CD4-positive, alpha-beta T cell treated with Interleukin-15 for 4 hours (primary cell): Measurements from ENCODE around the gene CEP112.

Experiments
- DNase-seq: peaks from one replicate; pipeline ENCODE4 v3.0.0-alpha.2; 2020; ENCODE audit warnings: low spot score

CEP112 gene

DNA sequence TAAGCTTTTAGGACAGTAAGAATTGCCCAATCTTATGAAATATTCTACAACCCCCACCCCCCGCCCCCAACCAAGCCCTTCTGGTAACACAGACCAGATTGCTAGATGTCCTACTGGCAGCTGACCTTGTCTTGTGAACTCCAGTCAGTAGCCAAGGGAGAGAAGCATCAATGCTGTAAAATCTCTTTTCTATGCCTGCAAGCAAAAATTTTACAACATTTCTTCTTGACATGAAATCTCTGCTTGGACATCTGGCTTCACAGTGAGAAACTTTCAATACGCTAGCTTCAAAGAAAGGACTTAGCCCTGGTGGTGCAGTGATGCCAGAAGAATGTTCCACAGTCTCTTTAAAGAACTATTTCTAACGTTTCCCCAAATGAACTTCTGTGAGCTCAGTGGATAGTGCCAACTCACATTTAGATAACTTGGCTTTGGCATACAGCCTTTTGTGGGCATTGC lies 461.2 kb downstream of the CEP112 start:
- DNase-seq: no peak

DNA sequence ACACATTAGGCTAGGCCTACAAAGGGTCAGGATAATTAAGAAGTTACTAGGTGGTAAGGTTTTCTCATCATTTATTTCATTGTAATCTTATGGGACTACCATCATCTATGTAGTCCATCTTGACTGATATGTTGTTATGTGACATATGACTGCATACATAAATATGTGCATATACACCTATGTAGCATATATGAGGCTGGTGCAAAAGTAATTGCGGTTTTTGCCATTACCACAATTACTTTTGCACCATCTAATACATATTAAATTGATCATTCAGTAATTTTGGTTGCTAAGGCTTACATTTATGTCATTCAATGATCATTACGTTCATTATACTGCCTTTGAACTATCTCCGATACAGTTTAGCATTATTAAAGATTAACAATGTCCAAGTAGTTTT lies 462.7 kb downstream of the CEP112 start:
- no peak for DNase-seq

DNA sequence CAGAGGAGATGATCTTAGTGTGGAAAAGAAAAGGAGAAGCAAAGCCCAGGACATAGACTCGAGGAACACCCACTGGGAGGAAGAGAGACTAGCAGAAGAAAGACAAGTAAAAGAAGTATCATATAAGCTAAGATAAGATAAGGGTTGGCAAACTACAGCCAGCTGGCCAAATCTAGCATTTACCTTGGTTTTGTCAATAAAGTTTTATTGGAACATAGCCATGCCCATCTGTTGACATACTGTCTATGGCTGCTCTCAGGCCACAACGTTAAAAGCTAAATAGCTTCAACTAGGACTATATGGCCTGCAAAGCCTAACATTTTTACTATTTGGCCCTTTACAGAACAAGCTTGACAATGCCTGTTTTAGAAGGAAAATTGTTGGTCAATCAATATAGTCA lies 464.1 kb downstream of the CEP112 start:
- no peak for DNase-seq

DNA sequence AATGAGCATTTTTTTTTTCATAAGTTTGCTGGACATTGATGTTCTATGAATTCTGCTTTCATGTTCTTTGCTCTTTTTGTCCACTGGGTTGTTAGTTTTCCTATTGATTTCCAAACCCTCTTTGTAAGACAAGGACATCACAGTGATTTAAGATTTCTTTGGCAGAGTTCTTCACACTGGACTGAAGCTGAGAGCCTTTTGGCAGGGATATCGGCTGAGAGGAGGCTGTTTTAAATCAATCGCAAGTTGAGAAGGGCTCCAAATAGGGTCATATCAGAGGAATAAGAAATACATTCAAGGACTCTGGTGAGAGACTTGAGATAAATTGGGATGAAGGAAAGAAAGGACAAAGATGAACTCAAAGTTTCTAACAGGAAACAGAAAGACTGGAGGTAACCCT lies 464.7 kb downstream of the CEP112 start:
- DNase-seq: no peak

DNA sequence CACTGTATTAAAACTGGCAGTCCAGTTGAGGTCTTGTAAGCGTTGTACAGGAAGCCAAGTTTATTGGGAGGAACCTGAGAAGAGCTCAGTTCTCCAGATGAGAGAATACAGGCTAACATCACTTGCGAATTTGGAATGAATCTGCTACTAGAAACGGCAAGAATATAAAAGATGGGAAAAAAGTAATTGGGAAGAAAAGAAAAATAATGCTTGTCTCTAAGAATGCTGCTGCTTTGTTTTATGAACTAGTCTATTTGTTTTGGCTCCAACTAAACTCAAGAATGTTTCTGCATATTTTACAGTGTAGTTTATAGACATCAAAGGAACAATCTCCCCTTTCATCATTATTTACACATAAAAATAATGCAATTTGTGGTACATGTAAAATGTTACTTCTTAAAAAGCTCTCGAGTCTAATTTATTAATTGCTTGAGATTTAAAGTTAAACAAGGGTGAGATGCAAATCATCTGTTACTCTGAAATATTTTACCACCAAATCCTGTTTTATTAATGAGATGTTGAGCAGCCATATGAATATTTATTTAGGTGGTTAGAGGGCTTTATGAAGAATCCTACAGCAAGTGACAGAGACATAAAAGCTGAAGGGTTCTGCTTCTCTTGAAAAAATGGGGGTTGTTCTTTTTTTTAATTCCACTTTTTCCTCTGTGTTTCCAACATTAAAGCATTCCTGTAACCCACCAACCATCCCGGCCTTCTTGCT lies 468.3 kb downstream of the CEP112 start:
- DNase-seq: no peak

DNA sequence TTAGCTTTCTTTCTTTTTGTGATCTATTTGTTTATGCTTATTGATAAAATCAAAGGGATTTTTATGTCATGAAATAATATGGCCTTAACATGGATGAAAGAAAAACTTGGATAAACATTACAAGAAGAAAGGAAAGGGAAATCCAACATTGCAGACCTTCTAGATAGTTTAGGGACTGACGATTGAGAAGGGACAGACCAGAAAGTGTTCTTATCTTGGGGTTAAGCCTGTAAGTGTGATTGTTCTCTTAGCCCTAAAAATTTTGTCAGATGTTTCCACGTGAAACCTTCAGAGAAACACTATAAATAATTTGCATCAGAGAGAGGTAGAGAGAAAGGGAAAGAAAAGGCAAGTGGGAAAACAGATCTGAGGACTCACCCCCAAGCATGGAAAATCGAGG lies 473.3 kb downstream of the CEP112 start:
- DNase-seq: no peak

DNA sequence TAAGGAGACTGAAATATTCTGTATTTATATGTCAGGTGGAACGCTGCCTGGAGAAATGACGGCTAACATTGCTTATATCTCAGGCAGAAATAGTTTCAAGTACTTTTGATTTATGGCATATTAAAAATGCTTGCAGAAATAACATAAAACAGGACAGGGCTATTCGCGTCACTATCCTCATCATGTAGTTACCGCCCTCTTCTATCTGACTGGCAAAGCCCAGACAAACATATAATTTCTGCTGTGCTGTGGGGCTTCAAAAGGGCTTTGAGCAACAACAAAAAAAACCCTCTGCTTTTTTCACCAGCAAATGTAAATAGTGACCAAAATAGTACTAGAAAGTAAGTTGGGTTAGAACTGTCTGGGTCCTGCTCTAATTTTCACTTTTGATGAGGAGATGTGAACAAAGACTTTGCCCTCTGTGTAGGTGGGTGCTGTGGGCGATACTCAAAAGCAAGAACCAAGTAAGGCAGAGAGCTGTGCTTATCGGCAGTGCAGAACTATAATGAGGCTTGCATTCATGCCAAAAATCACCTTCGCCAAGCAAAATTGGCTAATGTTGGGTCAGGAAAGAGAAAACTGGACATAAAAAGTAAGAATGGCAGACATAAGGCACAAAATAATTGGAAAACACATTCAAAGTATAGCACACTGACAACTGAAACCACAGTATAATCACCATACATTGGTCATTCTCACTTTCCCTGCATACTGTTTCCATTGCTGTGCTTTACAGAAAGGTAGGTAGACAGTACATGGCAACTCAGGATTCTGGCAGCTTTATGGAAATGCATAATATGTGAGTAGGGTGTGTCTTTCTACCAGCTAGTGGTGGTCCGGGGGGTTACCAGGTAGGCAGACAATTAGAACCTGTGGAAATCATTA lies 479.3 kb downstream of the CEP112 start:
- DNase-seq: no peak

DNA sequence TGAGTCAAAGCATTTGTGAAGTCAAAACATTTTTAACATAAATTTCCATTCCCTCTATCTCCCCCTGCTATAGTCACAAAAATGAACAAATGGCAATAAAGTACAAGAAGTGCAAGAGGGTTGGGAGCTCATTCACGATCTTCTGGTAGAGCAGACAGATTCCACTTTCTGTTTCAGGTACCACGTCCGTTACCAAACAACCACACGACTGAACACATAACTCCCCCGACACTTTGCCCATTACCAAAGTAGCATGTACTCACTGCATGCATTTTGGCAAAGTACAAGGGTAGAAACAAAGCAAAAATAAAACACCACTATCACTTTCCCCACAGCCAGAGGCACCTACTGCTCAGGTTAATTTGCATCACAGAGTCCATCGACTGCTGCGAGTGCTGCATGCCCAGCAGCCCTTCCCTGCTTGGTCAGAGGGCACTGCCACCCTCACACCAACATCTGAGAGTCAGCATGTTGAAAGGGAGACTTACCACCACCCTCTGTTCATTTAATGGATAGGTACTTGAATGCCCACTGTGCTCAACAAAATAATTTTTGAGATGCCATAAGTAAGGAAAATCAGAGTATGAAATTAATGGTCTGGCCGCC lies 480.2 kb downstream of the CEP112 start:
- no peak for DNase-seq

DNA sequence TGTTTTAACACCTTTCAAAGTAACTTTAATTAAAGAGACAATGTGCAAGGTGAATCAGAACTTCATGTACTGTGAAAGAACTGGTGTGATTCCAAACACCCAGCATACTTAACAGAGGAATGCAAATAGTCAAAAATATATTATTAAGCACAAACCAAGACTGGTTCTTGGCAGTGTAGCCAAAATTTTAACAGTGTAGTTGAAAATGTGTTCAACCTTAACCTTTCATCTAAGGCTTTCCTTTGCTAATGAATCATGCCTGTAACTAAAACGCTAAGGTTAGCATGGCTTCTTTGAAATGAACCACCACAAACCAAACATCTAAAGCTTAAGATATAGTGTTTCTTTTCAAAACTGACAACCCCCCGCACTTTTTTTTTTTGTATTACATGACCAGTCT lies 484.2 kb downstream of the CEP112 start:
- no peak for DNase-seq

DNA sequence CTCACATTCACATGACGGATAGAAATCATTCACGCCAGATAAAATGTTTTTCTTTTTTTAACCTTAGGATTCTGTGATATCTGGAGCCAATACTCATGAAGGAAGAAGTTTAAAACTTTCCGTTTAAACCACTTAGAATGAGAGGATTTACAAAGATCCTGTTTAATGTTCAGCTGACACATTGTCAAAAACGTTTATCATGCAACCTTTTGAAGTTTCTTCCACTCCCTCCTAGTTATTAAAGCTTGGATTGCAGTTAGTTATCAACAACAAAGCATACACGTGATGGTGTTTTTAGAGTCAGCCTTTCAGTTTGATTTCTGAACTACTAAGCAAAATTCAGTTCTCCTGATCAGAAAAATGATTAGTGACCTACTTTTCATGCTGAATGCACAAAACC lies 487.2 kb downstream of the CEP112 start:
- DNase-seq: no peak

DNA sequence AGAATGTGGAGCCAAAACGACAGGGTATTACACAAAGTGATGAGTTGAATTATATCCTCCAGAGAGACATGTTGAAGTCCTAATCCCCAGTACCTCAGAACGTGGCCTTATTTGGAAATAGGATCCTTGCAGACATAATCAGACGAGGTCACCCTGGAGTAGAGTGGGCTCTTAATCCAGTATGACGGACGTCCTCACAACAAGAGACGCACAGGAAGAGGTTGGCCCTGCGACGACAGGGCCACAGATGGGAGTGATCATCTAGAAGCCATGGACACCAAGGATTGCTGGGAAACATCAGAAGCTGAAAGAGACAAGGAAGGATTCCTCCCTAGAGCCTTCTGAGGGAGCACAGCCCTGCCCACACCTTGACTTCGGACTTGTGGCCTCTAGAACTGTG lies 488.0 kb downstream of the CEP112 start:
- DNase-seq: no peak

DNA sequence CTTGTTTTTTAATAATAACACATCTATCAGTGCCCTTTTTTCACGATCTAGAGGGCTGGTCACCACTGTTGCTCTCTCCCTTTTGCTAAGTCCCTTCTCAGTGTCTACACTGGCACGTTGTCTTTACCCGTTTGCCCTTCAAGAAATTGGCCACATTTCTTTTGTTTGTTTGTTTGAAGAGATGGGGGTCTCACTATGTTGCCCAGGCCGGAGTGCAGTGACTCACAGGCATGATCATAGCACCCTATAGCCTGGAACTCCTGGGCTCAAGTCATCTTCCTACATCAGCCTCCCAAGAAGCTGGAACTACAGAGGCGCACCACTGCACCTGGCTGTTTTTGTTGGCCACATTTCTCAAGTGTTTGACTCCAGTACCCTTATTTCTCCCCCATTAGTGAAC lies 492.5 kb downstream of the CEP112 start:
- no peak for DNase-seq

DNA sequence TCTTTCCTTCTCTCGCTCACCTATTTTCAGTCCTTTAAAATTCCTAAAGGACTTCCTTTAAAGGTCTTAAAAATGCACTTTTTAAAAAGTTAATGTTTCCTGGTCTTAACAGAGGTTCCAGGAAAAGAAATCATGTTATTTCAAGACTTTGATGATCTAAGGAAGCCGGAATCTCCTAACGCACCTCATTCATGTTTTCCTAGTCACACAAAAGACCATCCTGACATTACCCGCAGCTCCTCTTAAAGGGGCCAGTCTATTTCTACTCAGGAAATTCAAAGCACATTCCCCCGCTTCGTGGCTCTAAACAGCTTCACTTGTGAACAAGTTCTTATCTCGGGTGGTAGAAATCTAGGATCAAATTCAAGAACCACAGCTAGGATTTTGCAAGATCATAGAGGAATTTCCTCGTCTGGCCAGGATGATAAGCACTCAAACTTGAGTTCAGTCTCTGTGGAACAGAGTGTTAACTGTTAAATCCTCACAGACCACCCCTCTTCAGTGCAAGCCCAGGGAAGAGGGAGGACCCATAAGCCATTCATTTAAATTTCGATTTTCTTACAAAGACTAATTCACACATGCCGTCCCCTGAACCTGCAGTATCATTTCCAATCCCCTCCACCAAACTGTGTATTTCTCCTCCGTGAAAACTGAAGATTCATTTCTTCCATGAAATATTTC lies 493.4 kb downstream of the CEP112 start:
- DNase-seq: no peak

DNA sequence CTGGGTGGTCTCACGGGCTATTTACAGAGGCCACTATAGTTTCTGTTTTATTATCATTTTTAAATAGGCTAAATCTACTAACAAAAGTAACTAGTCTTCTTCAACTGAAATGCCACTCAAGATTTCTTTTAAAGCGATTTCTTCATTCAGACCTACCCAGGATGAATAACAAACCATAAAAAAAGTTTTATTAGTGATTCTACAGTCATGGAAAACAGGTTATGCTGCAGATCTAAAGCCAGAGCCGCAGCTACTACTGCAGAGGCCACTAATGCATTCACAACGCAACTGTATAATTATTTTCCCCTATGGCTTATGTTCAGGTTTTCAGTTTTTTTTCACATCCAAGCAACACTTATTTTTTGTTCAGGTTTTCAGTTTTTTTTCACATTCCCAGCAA lies 494.3 kb downstream of the CEP112 start:
- DNase-seq: no peak

DNA sequence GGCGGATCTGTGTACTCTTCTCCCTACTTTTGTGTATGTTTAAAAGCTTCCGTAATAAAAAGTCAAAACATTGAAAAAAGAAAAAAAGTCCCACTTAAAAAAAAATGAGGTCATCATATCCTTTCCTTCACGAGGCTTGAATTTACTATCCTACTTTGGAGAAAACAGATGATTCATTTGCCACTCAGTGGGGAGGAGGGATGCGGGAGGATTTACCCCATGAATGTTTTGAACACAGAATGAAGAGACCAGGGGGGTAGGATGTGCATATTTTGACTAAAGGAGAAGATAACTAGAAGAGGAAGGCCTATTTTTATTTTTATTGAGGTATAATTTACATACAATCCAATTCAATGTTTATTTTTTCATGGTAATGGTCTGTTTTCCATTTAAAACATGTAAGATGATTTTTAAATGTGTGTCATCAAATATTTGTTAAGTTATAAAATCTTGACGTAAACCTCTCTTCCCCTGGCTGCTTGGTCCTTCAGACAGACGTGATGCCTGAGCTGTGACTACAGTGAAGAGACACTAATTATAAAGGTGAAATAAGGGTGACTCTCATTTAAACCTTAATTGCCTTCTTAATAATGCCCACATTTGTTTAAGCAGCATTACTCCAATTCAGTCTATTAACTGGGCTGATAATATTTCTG lies 495.1 kb downstream of the CEP112 start:
- no peak for DNase-seq

DNA sequence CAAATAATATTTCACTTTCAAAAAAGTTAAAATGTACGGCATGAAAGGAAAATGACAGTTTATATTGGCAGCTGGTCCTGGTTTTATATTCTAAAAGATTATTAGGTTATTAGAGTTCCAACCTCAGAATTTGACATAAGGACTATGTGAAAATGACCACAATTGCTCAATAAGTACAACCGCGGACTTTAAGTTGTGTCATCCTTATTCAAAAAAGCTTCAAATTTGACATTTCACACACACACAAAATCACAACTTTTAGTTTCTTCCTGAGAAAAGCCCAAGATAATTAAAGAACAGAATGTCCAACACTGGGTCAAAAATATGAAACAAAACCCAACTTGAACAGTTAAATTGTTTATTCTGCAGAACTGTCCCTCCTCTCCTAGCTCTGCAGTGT lies 497.3 kb downstream of the CEP112 start:
- no peak for DNase-seq

DNA sequence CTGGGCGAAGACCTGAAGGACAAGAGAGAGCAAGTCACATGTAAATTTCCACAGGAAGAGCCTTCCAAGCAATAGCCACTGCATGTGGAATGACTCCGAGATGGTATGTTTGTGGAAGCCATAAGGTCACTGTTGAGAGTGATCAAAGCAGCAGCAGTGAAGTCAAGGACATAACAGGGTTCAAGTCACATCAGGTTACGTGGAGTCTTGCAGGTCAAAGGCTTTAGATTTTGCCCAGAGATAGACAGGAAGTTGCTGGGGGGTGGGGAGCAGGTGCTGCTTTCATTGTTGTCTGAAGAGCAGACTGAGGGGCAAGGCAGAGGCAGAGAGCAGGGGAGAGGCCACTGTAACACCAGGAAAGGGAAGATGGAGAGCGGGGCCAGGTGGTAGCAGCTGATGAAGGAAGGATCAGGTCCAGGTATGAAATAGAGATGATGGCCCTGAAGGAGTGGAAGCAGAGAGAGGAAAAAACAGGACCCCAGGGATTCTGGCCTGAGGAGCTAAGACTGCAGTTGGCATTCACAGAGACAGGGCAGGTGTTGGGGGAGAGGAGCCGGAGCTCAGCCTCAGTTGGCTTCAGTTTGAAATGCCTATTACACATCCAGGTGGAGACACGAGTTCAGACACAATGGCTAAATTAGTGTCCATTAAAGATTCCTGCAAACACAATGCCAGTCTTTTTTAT lies 501.2 kb downstream of the CEP112 start:
- no peak for DNase-seq

DNA sequence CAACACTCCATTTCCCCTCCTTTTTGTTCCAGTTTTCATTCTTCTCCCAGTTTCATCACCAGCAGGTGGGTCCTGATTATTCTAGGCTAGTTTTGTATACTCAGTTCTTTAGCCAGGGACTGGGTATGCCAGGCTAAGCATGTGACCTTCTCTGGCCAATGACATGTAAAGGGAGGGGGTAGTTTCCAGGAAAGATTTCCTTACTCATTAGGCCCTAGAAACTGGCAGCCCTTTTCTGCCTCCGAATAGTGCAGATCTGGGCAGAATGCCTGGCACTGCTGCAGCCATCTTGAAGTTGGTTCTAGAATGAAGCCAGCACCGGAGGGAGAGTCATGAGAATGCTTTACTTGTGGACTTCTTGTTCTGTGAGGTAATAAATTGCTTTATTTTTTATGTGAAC lies 503.6 kb downstream of the CEP112 start:
- DNase-seq: no peak

DNA sequence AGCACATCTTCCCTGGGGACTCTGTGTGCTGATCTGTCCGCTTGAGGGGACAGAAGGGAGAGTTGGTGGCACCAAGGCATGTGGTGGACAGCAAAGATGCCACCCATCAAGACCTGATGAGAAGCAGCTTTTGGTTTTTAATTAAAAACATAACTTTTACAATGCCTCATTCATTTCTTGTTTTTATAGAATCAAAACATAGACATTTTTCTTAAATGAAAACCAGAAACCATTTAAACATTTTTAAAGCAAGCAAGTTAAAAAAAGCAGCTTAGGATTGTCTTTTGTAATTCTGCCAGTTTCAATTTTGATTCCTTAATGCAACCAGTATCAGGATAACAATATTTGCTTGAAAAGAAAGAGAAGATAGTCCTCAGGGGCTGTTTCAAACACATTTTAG lies 506.8 kb downstream of the CEP112 start:
- DNase-seq: no peak

DNA sequence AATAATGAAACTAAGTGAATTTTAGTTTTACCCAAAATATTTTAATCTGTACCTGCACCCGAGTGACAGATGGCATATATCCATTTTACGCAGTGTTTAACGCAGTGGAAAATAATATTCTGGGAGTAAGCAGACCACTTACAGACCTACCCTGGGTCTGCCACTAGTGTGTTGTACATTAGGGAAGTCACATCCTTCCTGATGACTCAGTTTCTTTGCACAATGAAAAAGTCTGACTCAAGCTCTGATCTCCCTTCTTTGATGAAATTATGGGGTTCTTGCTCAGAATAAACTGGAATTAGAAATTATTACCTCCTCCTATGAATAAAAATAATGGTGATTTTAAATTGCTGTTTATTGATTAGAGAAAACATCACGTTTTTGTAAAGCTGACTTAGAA lies 507.3 kb downstream of the CEP112 start:
- no peak for DNase-seq

DNA sequence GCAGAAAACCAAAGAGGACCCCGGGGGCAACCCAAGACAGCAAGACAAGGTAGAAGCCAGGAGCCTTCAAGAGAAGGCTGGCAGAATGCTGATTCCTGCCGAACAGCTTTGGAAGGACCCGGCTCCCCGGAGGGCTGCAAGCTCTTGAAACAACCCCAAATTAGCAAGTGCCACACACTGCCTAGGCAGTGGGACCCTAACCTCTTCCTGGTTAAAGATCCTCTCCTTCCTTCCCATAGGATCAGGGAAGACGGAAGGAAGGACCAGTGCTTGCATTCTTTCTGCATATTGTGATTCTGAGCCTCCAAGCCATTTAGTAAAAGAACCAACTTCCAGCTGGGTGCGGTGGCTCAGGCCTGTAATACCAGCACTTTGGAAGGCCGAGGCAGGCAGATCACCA lies 508.5 kb downstream of the CEP112 start:
- no peak for DNase-seq
